Measurements from ENCODE around the gene RPS6KB2.
"Not testable (repeated sequence)": the region's sequence is repeated elsewhere in the genome, so short reads cannot be mapped to it uniquely, and the experiment has no call there.

RPS6KB2 gene

DNA sequence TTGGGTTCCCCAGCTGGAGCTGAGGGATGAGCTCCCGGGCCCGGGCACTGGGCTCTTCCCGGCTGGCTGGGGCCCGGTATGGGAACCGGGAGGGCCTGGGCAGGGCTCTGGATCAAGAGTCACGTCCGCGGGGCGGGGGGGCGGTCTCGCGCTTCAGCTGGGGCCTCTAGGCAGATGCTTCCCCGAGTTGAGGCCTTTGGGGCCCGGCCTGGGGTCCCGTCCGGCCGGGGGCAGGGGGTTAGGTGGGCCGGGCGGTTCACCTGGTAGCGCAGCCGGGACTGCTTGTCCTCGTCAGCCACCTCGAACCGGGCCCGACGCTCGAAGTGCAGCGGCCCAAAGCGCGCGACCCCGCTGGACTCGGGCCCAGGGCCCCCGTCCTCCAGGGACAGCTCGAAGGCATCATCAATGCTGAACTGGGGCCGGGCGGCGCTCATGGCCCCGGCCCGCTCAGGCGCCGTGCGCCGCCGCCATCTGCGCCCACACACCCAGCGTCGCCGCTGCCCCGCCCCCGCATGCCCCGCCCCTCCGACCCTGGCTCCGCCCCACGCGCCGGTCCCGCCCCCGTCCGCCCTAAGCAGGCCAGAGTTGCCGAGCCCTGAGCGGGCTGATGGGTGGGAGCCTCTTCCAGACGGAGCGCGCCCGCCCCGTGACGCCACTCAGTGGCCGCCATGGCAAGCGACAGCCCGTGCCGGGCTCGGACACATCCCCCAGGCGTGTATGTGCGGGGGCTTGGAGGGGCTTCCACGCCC is 40.6 kb downstream of the RPS6KB2 start, which contains the start of gene TMEM134:
Gene TMEM134 (minus strand): TSS at position 493 of the 749 bp plus-strand sequence. CDS start 59 bp downstream, at position 434.
- DNase-seq: peak; percentile 87

DNA sequence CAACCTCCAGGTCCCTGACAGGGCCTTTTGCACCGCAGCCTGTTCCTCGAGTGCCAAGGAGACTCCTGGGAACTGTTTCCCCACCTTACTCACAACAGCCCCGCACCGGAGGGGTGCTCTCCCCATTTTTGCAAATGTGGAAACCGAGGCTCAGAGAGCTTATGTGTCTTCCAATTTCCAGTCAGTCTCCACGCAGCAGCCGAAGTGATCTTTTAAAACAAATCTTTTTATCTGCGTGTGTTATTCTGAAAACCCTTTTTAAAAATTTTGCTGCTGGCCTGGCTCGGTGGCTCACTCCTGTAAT is 41.2 kb downstream of the RPS6KB2 start:
- DNase-seq: no peak

DNA sequence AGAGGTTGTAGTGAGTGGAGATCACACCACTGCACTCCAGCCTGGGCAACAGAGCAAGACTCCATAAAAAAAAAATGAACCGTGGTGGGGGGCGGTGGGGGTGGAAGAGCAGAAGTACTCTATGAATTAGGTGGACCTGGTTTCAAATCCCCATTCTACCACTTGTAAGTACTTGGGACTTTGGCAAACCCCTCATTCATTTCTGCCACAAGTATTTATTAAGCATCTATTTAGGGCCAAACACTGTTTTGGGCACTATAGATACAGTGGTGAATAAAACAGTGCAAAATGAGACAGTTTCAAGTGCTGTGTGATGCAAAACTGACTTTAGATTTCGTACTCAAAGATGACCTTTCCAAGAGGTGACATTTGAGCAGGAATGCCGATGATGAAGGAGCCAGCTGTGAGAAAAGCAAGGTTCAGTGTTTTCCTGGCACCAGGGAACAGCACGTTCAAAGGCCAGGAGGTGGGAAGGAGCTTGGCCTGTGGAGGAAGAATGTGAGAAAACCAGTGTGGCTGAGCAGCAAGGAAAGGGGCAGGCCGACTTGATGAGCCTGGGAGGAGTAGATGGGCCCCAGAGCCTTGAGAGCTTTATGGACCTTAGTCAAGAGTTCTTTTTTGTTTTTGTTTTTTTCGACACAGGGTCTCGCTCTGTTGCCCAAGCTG is 42.2 kb downstream of the RPS6KB2 start:
- DNase-seq: no peak

DNA sequence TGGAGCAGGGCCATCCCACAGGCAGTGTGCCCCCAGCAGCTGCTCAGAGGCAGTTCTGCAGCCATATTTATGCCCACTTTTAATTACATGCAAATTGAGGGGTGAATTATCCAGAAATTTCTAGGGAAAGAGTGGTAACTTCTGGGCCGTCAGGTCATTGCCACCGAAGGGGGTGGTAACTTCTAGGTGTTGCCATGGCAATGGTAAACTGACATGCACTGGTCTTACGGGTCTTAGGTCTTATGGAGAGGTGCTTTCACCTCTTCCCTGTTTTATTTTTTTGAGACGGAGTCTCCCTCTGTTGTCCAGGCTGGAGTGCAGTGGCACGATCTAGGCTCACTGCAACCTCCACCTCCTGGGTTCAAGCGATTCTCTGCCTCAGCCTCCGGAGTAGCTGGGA is 44.6 kb downstream of the RPS6KB2 start:
- DNase-seq: no peak

DNA sequence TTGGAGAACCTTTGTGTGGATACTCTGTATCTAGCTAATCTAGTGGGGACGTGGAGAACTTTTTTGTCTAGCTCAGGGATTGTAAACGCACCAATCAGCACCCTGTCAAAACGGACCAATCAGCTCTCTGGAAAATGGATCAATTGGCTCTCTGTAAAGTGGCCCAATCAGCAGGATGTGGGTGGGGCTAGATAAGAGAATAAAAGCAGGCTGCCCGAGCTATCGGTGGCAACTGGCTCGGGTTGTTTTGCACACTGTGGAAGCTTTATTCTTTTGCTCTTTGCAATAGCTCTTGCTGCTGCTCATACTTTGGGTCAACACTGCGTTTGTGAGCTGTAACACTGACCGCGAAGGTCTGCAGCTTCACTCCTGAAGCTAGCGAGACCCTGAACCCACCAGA is 48.4 kb downstream of the RPS6KB2 start:
- not testable (repeated sequence) for DNase-seq

DNA sequence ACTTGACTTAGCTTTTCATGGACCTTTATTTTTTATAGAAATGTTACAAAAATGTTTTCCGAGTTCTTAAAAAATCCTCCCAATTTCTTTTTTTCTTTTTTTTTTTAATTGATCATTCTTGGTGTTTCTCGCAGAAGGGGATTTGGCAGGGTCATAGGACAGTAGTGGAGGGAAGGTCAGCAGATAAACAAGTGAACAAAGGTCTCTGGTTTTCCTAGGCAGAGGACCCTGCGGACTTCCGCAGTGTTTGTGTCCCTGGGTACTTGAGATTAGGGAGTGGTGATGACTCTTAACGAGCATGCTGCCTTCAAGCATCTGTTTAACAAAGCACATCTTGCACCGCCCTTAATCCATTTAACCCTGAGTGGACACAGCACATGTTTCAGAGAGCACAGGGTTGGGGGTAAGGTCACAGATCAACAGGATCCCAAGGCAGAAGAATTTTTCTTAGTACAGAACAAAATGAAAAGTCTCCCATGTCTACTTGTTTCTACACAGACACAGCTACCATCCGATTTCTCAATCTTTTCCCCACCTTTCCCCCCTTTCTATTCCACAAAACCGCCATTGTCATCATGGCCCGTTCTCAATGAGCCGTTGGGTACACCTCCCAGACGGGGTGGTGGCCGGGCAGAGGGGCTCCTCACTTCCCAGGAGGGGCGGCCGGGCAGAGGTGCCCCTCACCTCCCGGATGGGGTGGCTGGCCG is 49.2 kb downstream of the RPS6KB2 start:
- DNase-seq: not testable (repeated sequence)

DNA sequence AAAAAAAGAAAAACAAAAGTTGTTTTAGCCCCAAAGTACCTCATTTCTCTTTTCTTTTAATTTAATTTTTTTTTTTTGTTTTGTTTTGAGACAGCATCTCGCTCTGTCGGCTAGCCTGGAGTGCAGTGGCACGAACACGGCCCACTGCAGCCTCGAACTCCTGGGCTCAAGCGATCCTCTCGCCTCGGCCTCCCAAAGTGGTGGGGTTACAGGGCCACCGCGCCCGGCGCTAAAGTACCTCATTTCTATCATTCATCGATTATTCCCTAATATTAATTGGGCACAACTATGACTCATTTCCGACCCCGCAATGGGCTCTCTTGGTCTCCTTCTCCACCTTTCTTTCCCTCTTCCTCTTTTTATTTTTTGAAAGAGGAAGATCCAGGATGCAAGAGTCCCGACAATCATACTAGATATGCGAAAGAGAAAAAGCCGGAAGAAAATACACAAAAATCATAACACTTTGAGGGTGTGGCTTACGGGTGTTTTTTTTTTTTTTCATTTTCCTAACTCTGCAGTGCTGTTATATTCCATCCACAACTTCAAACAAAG is 54.1 kb downstream of the RPS6KB2 start:
- no peak for DNase-seq

DNA sequence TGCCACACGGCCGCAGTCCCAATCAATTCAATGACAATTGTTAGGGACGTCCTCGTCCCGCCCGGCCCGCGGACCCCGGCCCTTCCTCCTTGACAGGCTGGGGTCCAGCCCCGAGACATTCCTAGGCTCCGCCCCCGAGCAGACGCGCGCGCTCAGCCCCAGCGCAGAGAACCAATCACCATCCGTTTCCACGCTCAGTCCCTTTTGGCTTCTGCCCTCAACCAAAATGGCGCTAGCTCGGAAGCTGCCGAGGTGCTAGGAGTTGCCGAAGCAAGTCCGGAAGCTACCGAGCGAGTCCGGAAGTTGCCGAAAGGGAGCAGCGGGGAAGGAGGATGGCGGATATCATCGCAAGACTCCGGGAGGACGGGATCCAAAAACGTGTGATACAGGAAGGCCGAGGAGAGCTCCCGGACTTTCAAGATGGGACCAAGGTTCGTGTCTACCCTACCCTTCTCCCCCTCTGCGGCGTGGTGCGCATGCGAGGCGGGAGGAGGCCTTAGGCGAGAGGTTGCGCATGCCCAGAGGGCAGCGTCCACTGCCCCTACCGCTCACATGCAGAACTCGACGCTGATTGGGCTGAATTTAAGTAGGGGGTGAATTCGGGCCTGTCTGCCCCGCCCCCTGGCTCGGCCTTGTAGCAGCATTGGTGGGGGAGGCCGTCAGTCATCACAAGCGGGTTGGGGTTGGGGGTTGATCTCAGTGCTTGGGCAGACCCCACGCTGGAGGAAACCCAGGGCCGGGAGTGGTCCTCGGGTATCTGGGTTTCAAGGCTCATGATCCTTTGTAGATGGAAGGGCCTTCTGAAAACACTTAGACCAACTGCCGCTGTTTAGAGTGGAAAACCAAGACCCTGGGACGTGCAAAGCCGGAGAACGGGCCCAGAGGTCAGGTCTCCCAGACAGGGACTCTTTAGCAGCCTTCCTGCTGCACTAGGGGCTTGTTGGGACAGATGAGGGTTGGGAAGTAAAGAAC is 54.8 kb downstream of the RPS6KB2 start, which contains the start of gene AIP:
Gene AIP (plus strand): TSS at position 200 of the 972 bp plus-strand sequence. CDS start 133 bp downstream, at position 333.
- peak; percentile 96 for DNase-seq

DNA sequence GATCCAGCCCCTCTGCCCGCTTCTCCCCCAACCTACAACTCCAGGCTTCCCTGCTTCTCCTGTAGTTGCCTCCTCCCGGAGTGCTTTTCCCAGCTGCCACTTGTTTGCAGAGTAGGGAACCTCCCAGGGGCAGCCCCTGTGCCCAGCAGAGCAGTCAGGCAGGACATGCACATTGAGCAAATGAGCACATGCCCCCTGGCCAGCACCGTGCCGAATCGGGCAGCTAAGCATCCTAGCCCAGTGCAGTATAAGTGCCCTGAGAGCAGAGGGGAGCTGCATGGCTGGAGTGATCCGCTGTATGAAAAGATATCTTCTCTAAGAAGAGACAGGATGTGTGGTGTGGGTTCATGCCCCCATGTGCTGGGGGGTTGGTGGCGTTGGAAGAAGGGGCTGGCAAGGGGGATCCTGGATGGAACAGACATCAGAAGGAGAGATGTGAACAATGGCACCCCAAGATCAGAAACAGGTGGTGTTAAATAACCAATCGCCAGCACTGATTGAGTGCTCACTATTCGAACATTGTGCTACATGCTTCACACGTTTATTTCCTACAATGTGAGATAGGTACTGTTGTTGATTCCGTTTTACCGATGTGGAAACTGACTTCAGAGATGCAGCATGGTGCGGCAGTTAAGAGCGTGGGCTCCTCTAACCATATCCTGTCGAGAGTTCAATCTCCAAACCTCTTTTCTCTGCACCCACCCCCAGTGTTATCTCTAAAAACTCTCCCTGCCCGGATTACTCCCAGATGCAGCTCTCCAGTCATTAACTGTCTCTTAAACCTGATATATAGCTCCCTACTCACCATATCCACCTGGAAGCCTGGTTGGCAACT is 55.8 kb downstream of the RPS6KB2 start:
- no peak for DNase-seq

DNA sequence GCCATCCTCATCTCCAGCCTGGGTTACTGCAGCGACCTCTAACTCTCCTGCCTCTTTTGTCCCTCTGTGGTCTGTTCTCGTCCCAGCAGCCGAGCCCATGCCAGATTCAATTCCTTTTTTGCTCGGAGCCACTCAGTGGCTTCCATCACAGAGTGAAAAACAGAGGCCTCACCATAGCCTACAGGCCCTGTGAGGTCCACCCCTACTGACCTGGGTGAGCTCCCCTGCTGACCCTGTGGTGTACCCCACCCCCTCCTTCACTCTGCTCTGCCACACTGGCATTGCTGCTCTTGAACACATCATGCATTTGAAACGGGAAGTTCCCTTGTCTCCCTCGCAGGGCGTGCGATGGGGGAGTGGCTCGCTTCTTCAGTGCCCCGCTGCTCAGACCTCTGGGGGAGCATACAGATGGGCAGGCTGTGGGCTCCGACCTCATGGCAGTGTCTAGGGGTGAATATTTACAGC is 56.6 kb downstream of the RPS6KB2 start:
- DNase-seq: no peak
